Right atrium auricular region (tissue), 2 donors: ENCODE measurements around the gene XCR1. TPM values are rescaled to one million over a fixed set of nuclear protein-coding genes. Genes with fewer than 3 reads are reported as not detected.

Experiments
- DNase-seq: peaks from one replicate; pipeline ENCODE4 v3.0.0-alpha.2; 2019; ENCODE audit warnings: low spot score
- H3K27ac ChIP-seq, 2 donors: fragments of 200-600 bp; sonication (generic); 1 replicate in 1 of 2; 2 replicates in 1 of 2; pipeline ENCODE4 v1.5.1; 2016 to 2019
- H3K27me3 ChIP-seq, 2 donors: fragments of 200-600 bp; sonication (generic); one replicate each; pipeline versions ENCODE4 v1.5.1 to v1.6.0; 2017 to 2019
- H3K36me3 ChIP-seq: fragments of 200-600 bp; sonication (generic); one replicate; pipeline ENCODE4 v1.5.1; 2016
- H3K4me1 ChIP-seq, 2 donors: fragments of 200-600 bp; sonication (generic); one replicate each; pipeline versions ENCODE4 v1.5.1 to v1.6.0; 2017 to 2019
- H3K4me3 ChIP-seq, 2 donors: fragments of 200-600 bp; sonication (generic); 1 replicate in 1 of 2; 2 replicates in 1 of 2; pipeline ENCODE4 v1.5.1; 2017 to 2019; ENCODE audit warnings: mild to moderate bottlenecking in 1 of 2, moderate library complexity in 1 of 2
- H3K9me3 ChIP-seq, 2 donors: fragments of 200-600 bp; sonication (generic); one replicate each; pipeline ENCODE4 v1.5.1; 2019
- CTCF ChIP-seq, 2 donors: fragments of 200-600 bp; sonication (generic); IDR thresholded peaks; one replicate each; pipeline ENCODE4 v1.5.1; 2019; ENCODE audit warnings: antibody characterized with exemption in 2 of 2
- total RNA-seq, 2 donors: library from RNA; depleted of rRNA; stranded (reverse); fragments of >200 nt; gene quantifications; one replicate each; pipeline ENCODE4 v1.1.0, GENCODE V29; 2016

XCR1 gene
- total RNA-seq, 2 donors from 2014 or later = not detected

GRCh38 chr3:45974686-45975085, 52.6 kb downstream of the XCR1 start:
- DNase-seq = no peak
- Histone ChIP-seq H3K4me3 (no peak overlapping the region), H3K4me1 (no peaks in the 10 kb centered on the region), H3K9me3 (no peaks in the 10 kb centered on the region), H3K36me3 (peaks cover 80% of the 10 kb centered on the region), H3K27ac (no peak overlapping the region), H3K27me3 (no peaks in the 10 kb centered on the region)
- TF ChIP-seq CTCF (IDR thresholded peaks at IDR 0.05) = no peak

- no peaks in the 10 kb centered on the region for H3K9me3 ChIP-seq
- H3K27me3 ChIP-seq = no peaks in the 10 kb centered on the region
- TF ChIP-seq CTCF (IDR thresholded peaks at IDR 0.05) = no peak
- peak overlapping the region in 1 of 2 donors; percentile 28 for H3K27ac ChIP-seq
- no peak overlapping the region for H3K4me3 ChIP-seq
- peaks cover 0 to 14% of the 10 kb centered on the region in 2 donors for H3K4me1 ChIP-seq
- H3K36me3 ChIP-seq = peaks cover 79% of the 10 kb centered on the region
- DNase-seq = no peak
Measured at GRCh38 chr3:45972534-45973402, 54.5 kb downstream of the XCR1 start.

GRCh38 chr3:45969953-45970352, 57.3 kb downstream of the XCR1 start:
- no peak for DNase-seq
- H3K27me3 ChIP-seq = no peaks in the 10 kb centered on the region
- no peaks in the 10 kb centered on the region for H3K9me3 ChIP-seq
- no peak overlapping the region for H3K4me3 ChIP-seq
- peaks cover 81% of the 10 kb centered on the region for H3K36me3 ChIP-seq
- H3K4me1 ChIP-seq = peaks cover 0 to 39% of the 10 kb centered on the region in 2 donors
- TF ChIP-seq CTCF (IDR thresholded peaks at IDR 0.05) = no peak
- H3K27ac ChIP-seq = no peak overlapping the region

- Histone ChIP-seq H3K9me3 (no peaks in the 10 kb centered on the region), H3K27me3 (no peaks in the 10 kb centered on the region), H3K36me3 (peaks cover 81% of the 10 kb centered on the region), H3K4me3 (no peak overlapping the region), H3K4me1 (peaks cover 0 to 39% of the 10 kb centered on the region in 2 donors), H3K27ac (no peak overlapping the region)
- TF ChIP-seq CTCF (IDR thresholded peaks at IDR 0.05) = no peak
- no peak for DNase-seq
Measured at GRCh38 chr3:45969116-45969515, 58.2 kb downstream of the XCR1 start.

GRCh38 chr3:45968706-45969105, 58.6 kb downstream of the XCR1 start:
- Histone ChIP-seq H3K4me1 (peaks cover 0 to 39% of the 10 kb centered on the region in 2 donors), H3K27ac (no peak overlapping the region), H3K4me3 (no peak overlapping the region), H3K9me3 (no peaks in the 10 kb centered on the region), H3K36me3 (peaks cover 81% of the 10 kb centered on the region), H3K27me3 (no peaks in the 10 kb centered on the region)
- DNase-seq = no peak
- TF ChIP-seq CTCF (IDR thresholded peaks at IDR 0.05) = no peak
